Subcutaneous abdominal adipose tissue (tissue), 5 donors: ENCODE measurements around the gene SPG7.
"Not testable (repeated sequence)": the region's sequence is repeated elsewhere in the genome, so short reads cannot be mapped to it uniquely, and the experiment has no call there.

Source experiments
- H3K27ac ChIP-seq: one replicate; pipeline ENCODE4 v1.7.0; 2013; ENCODE audit warnings: low read depth, mild to moderate bottlenecking, inconsistent platforms, low read length, moderate library complexity
- H3K27me3 ChIP-seq, 5 donors: one replicate each; pipeline ENCODE4 v1.7.0; 2013; ENCODE audit warnings: low read length in 5 of 5, inconsistent platforms in 1 of 5; ENCODE audit not compliant: control insufficient read depth in 5 of 5, insufficient read depth in 4 of 5
- H3K36me3 ChIP-seq, 5 donors: one replicate each; pipeline ENCODE4 v1.7.0; 2013; ENCODE audit warnings: low read length in 5 of 5; ENCODE audit not compliant: control insufficient read depth in 5 of 5, insufficient read depth in 5 of 5
- H3K4me1 ChIP-seq, 5 donors: one replicate each; pipeline ENCODE4 v1.7.0; 2013; ENCODE audit warnings: low read length in 5 of 5, mild to moderate bottlenecking in 3 of 5, moderate library complexity in 1 of 5; ENCODE audit not compliant: control insufficient read depth in 5 of 5, insufficient read depth in 5 of 5
- H3K4me3 ChIP-seq, 5 donors: one replicate each; pipeline ENCODE4 v1.7.0; 2013; ENCODE audit warnings: low read length in 5 of 5, low read depth in 1 of 5
- H3K9ac ChIP-seq, 5 donors: one replicate each; pipeline ENCODE4 v1.7.0; 2013; ENCODE audit warnings: low read length in 5 of 5, mild to moderate bottlenecking in 4 of 5, moderate library complexity in 3 of 5
- H3K9me3 ChIP-seq, 5 donors: one replicate each; pipeline ENCODE4 v1.7.0; 2013; ENCODE audit warnings: low read length in 5 of 5; ENCODE audit not compliant: control insufficient read depth in 5 of 5
- donor health status: healthy.
- donor health status: healthy.
- donor health status: healthy.
- donor health status: healthy.
- donor health status: healthy.

SPG7 gene

GRCh38 chr16:89582614-89583196 lies 74.5 kb downstream of the SPG7 start:
- Histone ChIP-seq H3K4me1 (peaks cover 0 to 21% (median 4%) of the 10 kb centered on the region in 5 donors), H3K36me3 (no peaks in the 10 kb centered on the region), H3K4me3 (no peak overlapping the region), H3K27me3 (peaks cover 0 to 7% (median 0%) of the 10 kb centered on the region in 5 donors), H3K27ac (no peak overlapping the region), H3K9me3 (no peaks in the 10 kb centered on the region), H3K9ac (peak overlapping the region in 1 of 5 donors; percentile 16)

GRCh38 chr16:89583197-89583894 lies 75.1 kb downstream of the SPG7 start:
- no peaks in the 10 kb centered on the region for H3K36me3 ChIP-seq
- H3K9ac ChIP-seq, result no peak overlapping the region
- H3K4me3 ChIP-seq, result no peak overlapping the region
- H3K27me3 ChIP-seq, result peaks cover 0 to 7% (median 0%) of the 10 kb centered on the region in 5 donors
- H3K27ac ChIP-seq, result no peak overlapping the region
- H3K4me1 ChIP-seq, result peaks cover 0 to 21% (median 4%) of the 10 kb centered on the region in 5 donors
- no peaks in the 10 kb centered on the region for H3K9me3 ChIP-seq

GRCh38 chr16:89583895-89584644 lies 75.9 kb downstream of the SPG7 start:
- H3K36me3 ChIP-seq, result no peaks in the 10 kb centered on the region
- no peak overlapping the region for H3K27ac ChIP-seq
- H3K9me3 ChIP-seq, result no peaks in the 10 kb centered on the region
- H3K4me1 ChIP-seq, result peaks cover 0 to 21% (median 4%) of the 10 kb centered on the region in 5 donors
- no peak overlapping the region for H3K4me3 ChIP-seq
- H3K9ac ChIP-seq, result no peak overlapping the region
- peaks cover 0 to 7% (median 0%) of the 10 kb centered on the region in 5 donors for H3K27me3 ChIP-seq

- Histone ChIP-seq H3K4me1 (peaks cover 0 to 21% (median 4%) of the 10 kb centered on the region in 5 donors), H3K27ac (no peak overlapping the region), H3K27me3 (peaks cover 0 to 7% (median 0%) of the 10 kb centered on the region in 5 donors), H3K9ac (no peak overlapping the region), H3K4me3 (no peak overlapping the region), H3K9me3 (no peaks in the 10 kb centered on the region), H3K36me3 (no peaks in the 10 kb centered on the region)
Measured at GRCh38 chr16:89584768-89585549, 76.8 kb downstream of the SPG7 start.

GRCh38 chr16:89586218-89586617 lies 78.0 kb downstream of the SPG7 start:
- H3K9ac ChIP-seq, result no peak overlapping the region
- H3K27ac ChIP-seq, result no peak overlapping the region
- H3K4me1 ChIP-seq, result peaks cover 0 to 21% (median 4%) of the 10 kb centered on the region in 5 donors
- H3K9me3 ChIP-seq, result no peaks in the 10 kb centered on the region
- H3K27me3 ChIP-seq, result peaks cover 0 to 7% (median 0%) of the 10 kb centered on the region in 5 donors
- H3K36me3 ChIP-seq, result no peaks in the 10 kb centered on the region
- no peak overlapping the region for H3K4me3 ChIP-seq

- Histone ChIP-seq H3K36me3 (no peaks in the 10 kb centered on the region), H3K9me3 (no peaks in the 10 kb centered on the region), H3K9ac (no peak overlapping the region), H3K27me3 (peaks cover 0 to 7% (median 0%) of the 10 kb centered on the region in 5 donors), H3K4me3 (no peak overlapping the region), H3K4me1 (peaks cover 0 to 18% (median 4%) of the 10 kb centered on the region in 5 donors), H3K27ac (no peak overlapping the region)
Measured at GRCh38 chr16:89586853-89587252, 78.7 kb downstream of the SPG7 start.

- H3K27me3 ChIP-seq, H3K9ac ChIP-seq, H3K4me1 ChIP-seq, H3K27ac ChIP-seq, H3K9me3 ChIP-seq, H3K36me3 ChIP-seq, H3K4me3 ChIP-seq: not testable (repeated sequence)
Measured at GRCh38 chr16:89587676-89588075, 79.5 kb downstream of the SPG7 start.

GRCh38 chr16:89588413-89589109 lies 80.4 kb downstream of the SPG7 start:
- H3K27me3 ChIP-seq, result peaks cover 0 to 7% (median 0%) of the 10 kb centered on the region in 5 donors
- H3K9me3 ChIP-seq, result no peaks in the 10 kb centered on the region
- no peak overlapping the region for H3K27ac ChIP-seq
- no peak overlapping the region for H3K9ac ChIP-seq
- no peaks in the 10 kb centered on the region for H3K36me3 ChIP-seq
- H3K4me1 ChIP-seq, result peaks cover 0 to 4% (median 0%) of the 10 kb centered on the region in 5 donors
- H3K4me3 ChIP-seq, result no peak overlapping the region

GRCh38 chr16:89589241-89589926 lies 81.2 kb downstream of the SPG7 start:
- H3K4me1 ChIP-seq, result peaks cover 0 to 4% (median 0%) of the 10 kb centered on the region in 5 donors
- no peak overlapping the region for H3K9ac ChIP-seq
- H3K9me3 ChIP-seq, result no peaks in the 10 kb centered on the region
- H3K27me3 ChIP-seq, result peaks cover 0 to 7% (median 0%) of the 10 kb centered on the region in 5 donors
- H3K36me3 ChIP-seq, result no peaks in the 10 kb centered on the region
- H3K27ac ChIP-seq, result no peak overlapping the region
- no peak overlapping the region for H3K4me3 ChIP-seq
